HG02852 (cell line): ENCODE measurements around the gene C1orf167.

Source experiments
- ATAC-seq: cut with Tn5 transposase; IDR thresholded peaks from one replicate; pipeline ENCODE4 v1.9.1; 2021; ENCODE audit warnings: mild to moderate bottlenecking, moderate library complexity; ENCODE audit not compliant: unreplicated experiment

C1orf167 gene, protein sequence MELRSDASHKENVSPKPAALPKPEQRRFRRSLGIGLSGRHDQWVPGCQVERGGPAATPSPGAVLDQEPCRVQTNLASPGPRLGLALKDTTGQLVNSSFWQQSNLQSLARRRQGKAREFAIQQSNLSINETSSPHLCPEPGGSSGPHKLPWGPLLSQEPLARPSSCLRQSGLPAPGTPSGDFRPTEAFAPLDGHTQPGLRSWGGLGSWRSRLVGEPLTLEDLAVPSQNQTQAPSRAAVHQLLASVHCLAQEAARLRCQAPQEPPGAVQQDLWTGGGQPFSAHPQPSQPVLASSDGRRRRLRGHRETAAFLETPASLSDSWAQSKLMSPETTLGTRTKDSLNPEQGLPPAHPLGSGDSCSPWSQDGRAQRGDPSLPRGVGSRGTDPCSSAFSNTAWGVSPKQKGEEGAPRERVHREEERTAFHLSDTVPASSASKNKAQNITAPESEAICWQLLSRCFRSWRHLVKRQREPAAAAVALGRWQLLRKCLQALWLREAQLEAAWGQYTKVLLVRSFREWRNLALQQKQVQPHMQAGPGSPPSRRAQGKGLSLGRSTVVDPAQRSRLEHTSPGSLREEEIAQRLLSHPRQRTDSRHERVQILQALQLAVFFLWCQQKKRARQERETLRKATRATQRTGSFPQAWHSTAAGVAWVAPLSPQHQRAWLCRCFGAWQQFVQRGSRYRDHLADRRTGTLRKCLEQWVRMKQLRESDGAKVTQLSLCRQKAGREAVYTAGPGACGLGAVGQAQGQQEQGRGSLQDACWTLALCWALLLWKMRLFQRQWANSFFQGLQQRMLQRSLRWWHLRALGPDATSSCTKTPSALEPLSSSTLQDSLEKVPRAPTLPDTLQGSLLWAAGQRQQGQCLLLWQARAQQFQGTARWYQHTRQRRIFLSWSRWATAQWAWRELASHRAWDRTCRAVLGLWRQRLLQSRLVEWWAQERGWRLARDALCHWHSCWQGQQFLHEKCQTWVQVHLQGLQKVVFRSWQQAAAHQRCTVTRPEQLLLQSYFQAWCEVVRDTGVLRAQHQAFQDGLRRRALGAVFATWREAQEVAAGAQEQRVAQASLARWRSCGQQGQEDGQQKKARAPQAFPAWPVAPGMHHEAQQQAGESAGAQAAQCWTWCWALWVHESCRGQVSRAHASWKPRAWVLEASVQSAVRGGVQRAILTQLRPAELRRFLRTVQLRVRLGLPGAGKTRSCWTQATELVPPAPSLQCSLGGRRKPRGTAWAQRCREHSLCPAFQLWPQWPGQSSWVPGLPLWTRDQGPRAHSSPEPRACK (N-terminal part only)

DNA sequence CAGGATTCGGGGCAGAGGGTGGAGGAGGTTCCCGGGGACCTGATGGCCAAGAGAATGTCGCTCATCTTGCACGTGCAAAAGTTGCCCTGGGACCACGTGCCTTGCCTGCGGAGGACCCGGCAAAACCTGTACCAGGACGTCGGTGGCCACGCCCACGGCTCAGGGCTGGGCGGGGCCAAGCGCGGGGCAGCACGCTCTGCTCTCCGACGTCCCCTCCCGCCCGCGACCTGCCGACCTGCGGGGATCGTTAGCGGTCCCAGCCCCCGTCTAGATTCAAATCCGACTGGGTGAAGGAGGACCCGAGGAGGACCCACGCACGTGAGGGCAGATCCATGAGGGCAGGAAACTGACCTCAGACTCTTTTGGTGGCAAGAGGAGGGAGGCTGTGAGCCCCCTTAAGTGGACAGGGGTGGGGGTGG lies at the start of gene C1orf167:
Gene C1orf167 (plus strand): TSS at position 206 of the 419 bp plus-strand sequence. CDS start 2,208 bp downstream, outside the sequence.
- no peak for ATAC-seq

- no peak for ATAC-seq
These were observed 49.7 kb upstream of the C1orf167 start for GRCh38 chr1:11712285-11712684.

DNA sequence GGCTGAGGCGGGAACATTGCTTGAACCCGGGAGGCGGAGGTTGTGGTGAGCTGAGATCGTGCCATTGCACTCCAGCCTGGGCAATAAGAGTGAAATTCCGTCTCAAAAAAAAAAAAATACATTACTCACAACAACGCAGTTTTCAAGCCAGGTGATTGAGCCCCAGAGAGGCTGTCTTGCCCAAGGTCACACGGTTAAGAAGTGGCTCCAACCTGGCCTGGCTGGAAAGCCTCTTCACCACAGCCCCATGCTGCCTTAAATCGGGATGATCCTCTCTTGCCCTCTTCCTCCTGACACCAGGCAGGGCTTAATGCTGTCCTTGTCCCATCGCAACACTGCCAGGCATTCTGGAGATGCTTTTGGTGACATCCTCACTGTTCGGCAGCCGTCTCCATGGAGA lies 48.9 kb upstream of the C1orf167 start:
- ATAC-seq = no peak

- no peak for ATAC-seq
These were observed 47.0 kb upstream of the C1orf167 start for GRCh38 chr1:11714831-11715575.

DNA sequence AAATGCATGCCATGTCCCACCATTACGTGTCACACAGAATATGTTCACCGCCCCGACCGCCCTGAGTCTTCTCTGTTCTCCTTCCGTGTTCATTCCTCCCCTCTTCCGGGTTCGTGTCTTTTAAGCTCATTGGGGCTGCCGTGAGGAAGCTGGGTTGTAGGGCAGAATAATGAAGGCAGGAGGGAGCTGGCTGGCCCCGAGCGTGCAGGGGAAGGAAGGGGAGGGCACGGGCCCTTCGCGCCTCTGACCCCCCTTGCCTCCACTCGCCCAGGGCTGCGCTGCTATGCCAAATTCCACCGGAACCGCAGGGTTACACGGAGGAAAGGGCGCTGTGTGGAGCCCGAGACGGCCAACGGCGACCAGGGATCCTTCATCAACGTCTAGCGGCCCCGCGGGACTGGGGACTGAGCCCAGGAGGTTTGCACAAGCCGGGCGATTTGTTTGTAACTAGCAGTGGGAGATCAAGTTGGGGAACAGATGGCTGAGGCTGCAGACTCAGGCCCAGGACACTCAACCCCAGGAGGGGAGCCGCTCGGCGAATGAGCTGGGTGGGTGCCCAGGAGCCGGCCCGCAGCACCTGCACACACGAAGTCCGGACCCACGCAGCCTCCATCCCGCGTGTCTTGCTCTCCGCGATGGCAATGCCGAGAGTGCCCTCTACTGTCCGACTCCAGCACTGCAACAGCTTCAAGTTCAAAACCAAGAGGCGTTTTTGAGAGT lies 42.5 kb upstream of the C1orf167 start:
- ATAC-seq = peak; percentile 52

DNA sequence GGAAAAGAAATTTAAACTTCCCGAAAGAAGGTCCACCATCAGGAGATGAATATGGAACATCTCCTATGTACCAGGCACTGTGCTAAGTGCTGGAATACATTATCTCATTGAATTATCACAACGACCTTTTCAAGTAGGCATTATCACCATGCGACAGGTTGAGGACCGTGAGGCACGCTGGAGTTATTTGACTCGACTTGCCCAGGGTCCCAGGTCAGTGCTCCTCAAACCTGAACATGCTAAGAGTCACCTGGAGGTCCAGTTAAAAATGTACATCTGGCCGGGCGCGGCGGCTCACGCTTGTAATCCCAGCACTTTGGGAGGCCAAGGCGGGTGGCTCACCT lies 42.0 kb upstream of the C1orf167 start:
- ATAC-seq = no peak

DNA sequence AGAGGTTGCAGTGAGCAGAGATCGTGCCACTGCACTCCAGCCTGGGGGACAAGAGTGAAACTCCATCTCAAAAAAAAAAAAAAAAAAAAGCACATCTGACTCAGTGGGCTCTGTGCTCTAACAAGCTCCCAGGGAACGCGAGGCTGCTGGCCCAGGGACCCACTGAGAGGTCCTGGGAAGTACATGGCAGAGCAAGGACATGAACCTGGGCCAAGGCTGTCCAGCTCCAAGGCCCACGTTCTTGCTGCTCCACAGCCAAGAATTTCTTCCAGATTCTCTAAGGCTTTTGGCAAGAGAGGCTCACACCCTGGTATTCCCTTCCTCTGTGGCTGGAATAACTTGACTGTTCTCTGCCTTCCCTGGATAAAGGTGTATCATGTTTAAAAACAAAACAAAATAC lies 41.5 kb upstream of the C1orf167 start:
- ATAC-seq = no peak

DNA sequence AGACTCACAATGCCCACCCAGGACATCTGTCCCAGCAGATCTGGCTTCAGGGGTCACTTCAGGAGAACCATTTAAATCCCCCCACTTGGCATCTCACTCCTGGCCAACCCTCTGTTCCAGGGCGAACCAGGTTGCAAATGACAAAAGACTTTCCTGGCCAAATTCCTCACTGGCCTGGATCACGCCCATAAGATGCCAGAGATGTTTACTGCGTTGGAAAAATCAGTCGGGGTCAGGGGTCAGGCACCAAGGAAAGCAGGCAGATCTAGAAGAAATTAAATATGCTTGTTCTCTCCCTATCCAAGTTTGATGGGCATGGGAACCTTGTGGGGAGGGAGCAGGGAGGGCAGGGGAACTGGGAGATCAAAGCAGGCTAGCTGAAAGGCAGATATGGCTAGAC lies 40.7 kb upstream of the C1orf167 start:
- no peak for ATAC-seq

GRCh38 chr1:11722538-11722937 lies 39.5 kb upstream of the C1orf167 start:
- ATAC-seq = no peak

DNA sequence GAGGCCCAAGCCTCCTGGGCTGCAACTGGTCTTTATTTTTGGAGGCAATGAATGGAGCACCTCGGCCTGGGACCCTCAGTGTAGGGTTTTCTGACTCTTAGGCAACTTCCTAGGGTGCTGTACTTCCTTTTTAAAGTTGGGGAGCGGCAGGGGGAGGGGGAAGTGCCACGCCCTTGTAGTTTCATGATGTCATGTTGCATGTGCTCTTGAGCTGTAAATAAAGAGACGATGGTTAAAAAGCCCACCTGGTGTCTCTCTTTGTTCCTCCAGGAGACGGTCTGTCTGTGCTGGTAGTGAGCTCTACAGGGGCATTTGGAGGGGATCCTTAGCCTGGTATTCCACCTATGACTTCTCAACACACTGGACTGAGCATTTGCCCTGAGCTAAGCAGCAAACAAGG lies 36.4 kb upstream of the C1orf167 start:
- ATAC-seq = no peak

DNA sequence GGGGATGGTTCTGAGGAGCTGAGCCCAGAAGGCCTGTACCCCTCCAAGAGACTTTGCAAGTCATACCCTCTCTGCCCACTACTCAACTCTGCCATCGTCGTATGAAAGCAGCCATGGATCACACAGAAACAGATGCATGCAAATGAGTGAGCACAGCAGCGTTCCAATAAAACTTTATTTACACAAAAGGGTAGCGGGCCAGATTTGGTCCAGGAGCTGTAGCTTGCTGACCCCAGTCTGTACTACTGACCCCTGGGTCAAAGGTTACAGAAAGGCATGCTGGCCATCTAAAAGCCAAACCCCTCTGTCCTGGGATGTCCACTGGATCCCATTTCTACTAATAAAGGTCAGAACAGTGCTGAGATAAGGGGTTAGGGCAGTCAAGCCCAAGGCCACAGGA lies 34.9 kb upstream of the C1orf167 start:
- no peak for ATAC-seq

DNA sequence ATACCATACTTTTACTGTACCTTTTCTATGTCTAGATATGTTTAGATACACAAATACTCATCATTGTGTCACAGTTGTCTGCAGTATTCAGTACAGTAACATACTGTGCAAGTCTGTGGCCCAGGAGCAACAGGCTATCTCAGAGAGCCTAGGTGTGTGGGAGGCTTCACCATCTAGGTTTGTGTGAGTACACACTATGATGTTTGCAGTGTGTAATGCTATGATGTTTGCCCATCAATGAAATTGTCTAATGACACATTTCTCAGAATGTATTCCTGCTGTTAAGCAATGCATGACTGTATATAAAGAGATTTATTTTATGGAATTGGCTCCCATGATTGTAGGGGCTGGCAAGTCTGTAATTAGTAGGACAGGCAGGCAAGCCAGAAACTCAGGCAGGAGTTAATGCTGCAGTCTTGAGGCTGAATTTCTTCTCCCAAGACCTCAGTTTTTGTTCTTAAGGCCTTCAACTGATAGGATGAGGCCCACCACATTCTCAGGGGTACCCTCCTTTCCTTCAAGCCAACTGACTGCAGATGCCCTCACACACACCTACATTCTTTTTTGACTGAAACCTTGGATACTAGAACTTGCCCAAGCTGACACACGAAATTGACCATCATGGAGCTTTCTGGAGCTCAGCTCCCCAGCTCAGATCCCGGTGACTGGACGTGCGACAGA lies 33.7 kb upstream of the C1orf167 start:
- ATAC-seq = no peak

DNA sequence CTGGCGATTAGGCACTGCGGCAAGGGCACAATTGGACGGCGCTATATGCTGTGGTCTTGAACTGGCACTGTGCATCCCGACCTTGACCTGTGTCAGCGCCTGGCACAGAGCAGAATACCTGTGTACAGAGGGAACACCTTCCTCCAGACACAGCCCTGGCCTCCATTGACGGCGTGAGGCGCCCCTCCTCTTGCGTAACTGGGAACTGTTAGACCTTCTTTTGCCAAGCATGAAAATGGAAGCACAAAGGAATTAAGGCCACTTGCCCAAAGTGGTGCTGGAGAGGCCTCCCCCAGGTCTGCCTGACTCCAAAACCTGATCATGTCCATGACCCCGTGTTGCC lies 32.9 kb upstream of the C1orf167 start:
- no peak for ATAC-seq

- ATAC-seq = no peak
These were observed 32.2 kb upstream of the C1orf167 start for GRCh38 chr1:11729498-11730428.

DNA sequence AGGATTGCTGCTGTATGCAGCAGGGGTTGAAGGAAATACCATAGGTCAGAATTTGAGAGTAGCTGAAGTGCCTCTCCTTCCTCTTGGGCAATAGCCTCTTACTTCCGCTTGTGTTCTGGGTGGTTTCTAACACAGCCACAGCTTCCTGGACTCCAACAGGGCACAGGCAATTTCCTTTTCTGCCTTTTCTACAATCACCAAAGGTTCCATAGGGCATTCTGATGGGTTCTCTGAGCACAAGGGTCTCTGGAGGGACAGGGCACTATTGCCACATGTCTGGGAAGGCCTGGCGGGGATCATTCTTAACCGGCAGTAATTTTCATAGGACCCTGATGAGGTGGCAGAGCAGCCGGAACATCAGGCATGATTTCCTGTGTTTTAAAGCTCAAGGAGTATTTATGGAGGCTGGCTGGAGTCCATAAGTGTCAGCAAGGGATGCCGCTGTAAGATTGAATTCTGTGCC lies 31.5 kb upstream of the C1orf167 start:
- ATAC-seq = no peak

GRCh38 chr1:11731691-11732283 lies 30.2 kb upstream of the C1orf167 start:
- no peak for ATAC-seq

GRCh38 chr1:11733306-11733705 lies 28.7 kb upstream of the C1orf167 start:
- ATAC-seq = no peak

DNA sequence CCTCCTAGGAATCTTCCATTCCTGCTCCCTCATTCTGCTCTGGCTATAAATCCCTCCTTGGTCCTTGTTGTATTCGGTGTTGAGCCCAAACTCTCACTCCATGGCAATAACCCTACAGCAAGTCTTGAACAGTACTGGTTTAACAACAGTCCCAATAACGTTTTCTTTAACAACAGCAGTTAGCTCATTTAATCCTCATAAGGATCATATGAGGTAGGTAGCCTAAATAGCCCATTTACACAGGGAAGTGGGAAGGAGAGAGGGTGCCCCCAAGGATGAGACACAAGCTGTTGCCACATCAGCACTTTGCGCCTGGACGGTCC lies 26.5 kb upstream of the C1orf167 start:
- no peak for ATAC-seq
